ENCODE data around the gene PRKCH. TPM values are rescaled to one million over a fixed set of nuclear protein-coding genes. Genes with fewer than 3 reads are reported as not detected.

Gene PRKCH
- total and polyA plus RNA-seq, 2 of the 13 experiments (the other 11 are each of a cell fraction or from before 2014, with no cell fraction given), result 0.48 to 1.3 TPM

DNA sequence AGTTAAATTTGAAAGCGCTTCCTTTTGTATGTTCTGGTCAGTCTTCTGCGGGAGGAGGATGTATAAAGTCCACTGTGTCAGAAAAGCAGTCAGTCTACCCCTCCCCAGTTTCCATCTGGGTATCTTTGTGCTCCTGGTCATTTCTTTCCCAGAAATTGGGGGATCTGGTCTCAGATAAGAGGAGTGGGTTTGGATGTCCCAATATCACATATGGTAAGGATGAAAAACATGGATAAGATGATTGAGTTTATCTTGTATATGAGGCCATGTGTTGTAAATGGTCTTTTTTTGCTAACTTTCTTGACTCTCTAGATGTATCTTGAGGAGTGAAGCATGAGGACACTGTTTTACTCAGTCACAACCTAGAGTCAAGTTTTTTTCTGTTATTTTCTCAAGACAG is 187.1 kb downstream of the PRKCH start:
- Histone ChIP-seq H3K4me2 (ENCODE audit: low read depth, low read length) (no peak overlapping the region), H3K4me3 (replicated peaks in 1 of 3; ENCODE audit: insufficient read depth in 1 of 3, low read depth in 2 of 3, low read length in 3 of 3) (no peak overlapping the region), H3K27ac (ENCODE audit: extremely low read length, insufficient read depth, low read length) (no peak overlapping the region), H3K4me1 (ENCODE audit: insufficient read depth, low read length) (peaks cover 42% of the 10 kb centered on the region), H3K9me3 (ENCODE audit: low read length) (no peaks in the 10 kb centered on the region), H4K20me1 (ENCODE audit: insufficient read depth, low read length) (no peaks in the 10 kb centered on the region), H2AFZ (ENCODE audit: low read length) (no peak overlapping the region), H3K9ac (ENCODE audit: insufficient read depth, low read depth, low read length) (no peak overlapping the region), H3K27me3 (ENCODE audit: control insufficient read depth in 1 of 2, insufficient read depth in 2 of 2, low read length in 2 of 2) (no peaks in the 10 kb centered on the region), H3K79me2 (ENCODE audit: insufficient read depth, low read length) (no peaks in the 10 kb centered on the region), H3K36me3 (replicated peaks in 1 of 2; ENCODE audit: control insufficient read depth in 1 of 2, insufficient read depth in 2 of 2, low read length in 2 of 2) (no peaks in the 10 kb centered on the region)
- FAIRE-seq, result no peak
- CTCF ChIA-PET (ENCODE audit: low intra/inter-chr PET ratio, low total read pairs), result no interaction called here
- 50% methylated on average over 2 of the region's 2 CpGs for WGBS (ENCODE audit: low lambda C conversion rate)
- POLR2A ChIA-PET, result no interaction called here
- no peak for ATAC-seq
- no peak for DNase-seq (ENCODE audit: low spot score)
- intact Hi-C loops (cut with micrococcal nuclease; ENCODE audit: unreplicated experiment), result no loop called here
- no TSS peak for BruUV-seq (replicated peaks)
- TF ChIP-seq, protein P1, sequence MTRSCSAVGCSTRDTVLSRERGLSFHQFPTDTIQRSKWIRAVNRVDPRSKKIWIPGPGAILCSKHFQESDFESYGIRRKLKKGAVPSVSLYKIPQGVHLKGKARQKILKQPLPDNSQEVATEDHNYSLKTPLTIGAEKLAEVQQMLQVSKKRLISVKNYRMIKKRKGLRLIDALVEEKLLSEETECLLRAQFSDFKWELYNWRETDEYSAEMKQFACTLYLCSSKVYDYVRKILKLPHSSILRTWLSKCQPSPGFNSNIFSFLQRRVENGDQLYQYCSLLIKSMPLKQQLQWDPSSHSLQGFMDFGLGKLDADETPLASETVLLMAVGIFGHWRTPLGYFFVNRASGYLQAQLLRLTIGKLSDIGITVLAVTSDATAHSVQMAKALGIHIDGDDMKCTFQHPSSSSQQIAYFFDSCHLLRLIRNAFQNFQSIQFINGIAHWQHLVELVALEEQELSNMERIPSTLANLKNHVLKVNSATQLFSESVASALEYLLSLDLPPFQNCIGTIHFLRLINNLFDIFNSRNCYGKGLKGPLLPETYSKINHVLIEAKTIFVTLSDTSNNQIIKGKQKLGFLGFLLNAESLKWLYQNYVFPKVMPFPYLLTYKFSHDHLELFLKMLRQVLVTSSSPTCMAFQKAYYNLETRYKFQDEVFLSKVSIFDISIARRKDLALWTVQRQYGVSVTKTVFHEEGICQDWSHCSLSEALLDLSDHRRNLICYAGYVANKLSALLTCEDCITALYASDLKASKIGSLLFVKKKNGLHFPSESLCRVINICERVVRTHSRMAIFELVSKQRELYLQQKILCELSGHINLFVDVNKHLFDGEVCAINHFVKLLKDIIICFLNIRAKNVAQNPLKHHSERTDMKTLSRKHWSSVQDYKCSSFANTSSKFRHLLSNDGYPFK (CRISPR knock-in tag; IDR thresholded peaks at IDR 0.05; ENCODE audit: borderline replicate concordance), result no peak
- no peak for TF ChIP-seq ZNF777 (CRISPR knock-in tag; IDR thresholded peaks at IDR 0.05)
- TF ChIP-seq, protein P2, sequence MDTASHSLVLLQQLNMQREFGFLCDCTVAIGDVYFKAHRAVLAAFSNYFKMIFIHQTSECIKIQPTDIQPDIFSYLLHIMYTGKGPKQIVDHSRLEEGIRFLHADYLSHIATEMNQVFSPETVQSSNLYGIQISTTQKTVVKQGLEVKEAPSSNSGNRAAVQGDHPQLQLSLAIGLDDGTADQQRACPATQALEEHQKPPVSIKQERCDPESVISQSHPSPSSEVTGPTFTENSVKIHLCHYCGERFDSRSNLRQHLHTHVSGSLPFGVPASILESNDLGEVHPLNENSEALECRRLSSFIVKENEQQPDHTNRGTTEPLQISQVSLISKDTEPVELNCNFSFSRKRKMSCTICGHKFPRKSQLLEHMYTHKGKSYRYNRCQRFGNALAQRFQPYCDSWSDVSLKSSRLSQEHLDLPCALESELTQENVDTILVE (CRISPR knock-in tag; IDR thresholded peaks at IDR 0.05), result no peak
- no peak for TF ChIP-seq KLF16 (CRISPR knock-in tag; IDR thresholded peaks at IDR 0.05)
- TF ChIP-seq ZNF564 (CRISPR knock-in tag; IDR thresholded peaks at IDR 0.05), result no peak
- TF ChIP-seq PCBP1 (IDR thresholded peaks at IDR 0.05; ENCODE audit: borderline replicate concordance, low read depth, low read length), result no peak
- TF ChIP-seq, protein P3, sequence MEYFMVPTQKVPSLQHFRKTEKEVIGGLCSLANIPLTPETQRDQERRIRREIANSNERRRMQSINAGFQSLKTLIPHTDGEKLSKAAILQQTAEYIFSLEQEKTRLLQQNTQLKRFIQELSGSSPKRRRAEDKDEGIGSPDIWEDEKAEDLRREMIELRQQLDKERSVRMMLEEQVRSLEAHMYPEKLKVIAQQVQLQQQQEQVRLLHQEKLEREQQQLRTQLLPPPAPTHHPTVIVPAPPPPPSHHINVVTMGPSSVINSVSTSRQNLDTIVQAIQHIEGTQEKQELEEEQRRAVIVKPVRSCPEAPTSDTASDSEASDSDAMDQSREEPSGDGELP (IDR thresholded peaks at IDR 0.05; ENCODE audit: borderline replicate concordance, low read depth), result no peak
- TF ChIP-seq ZNF713 (CRISPR knock-in tag; IDR thresholded peaks at IDR 0.05), result no peak
- no peak for TF ChIP-seq ZNF615 (CRISPR knock-in tag; IDR thresholded peaks at IDR 0.05; ENCODE audit: borderline replicate concordance)
- in situ Hi-C loops (cut with HindIII; ENCODE audit: extremely low pct_ligation_motif_present, low pct_unique_long_range_greater_than_20kb), result no loop called here
